Neuronal stem cell (in vitro differentiated cells): Measurements from ENCODE around the gene NRAP.

ENCODE experiments used
- DNase-seq: peaks from one replicate; pipeline ENCODE4 v3.0.0-alpha.2; 2013; ENCODE audit warnings: low spot score
- H2AFZ ChIP-seq: one replicate; pipeline ENCODE4 v1.6.1; 2013; ENCODE audit warnings: mild to moderate bottlenecking, low read length, inconsistent platforms
- H2AK5ac ChIP-seq: 2 replicates; pipeline ENCODE4 v1.6.1; 2013; ENCODE audit warnings: low read depth, mild to moderate bottlenecking, inconsistent platforms, low read length, moderate library complexity, mixed read lengths
- H2BK120ac ChIP-seq: 2 replicates; pipeline ENCODE4 v1.6.1; 2013; ENCODE audit warnings: low read depth, mild to moderate bottlenecking, inconsistent platforms, low read length, moderate library complexity, mixed read lengths
- H2BK12ac ChIP-seq: one replicate; pipeline ENCODE4 v1.6.1; 2013; ENCODE audit warnings: low read length, inconsistent platforms
- H2BK15ac ChIP-seq: 2 replicates; pipeline ENCODE4 v1.6.1; 2013; ENCODE audit warnings: mild to moderate bottlenecking, low read length, inconsistent platforms, mixed read lengths
- H2BK5ac ChIP-seq: one replicate; pipeline ENCODE4 v1.6.1; 2013; ENCODE audit warnings: inconsistent platforms, mild to moderate bottlenecking, low read length, moderate library complexity
- H3K14ac ChIP-seq: one replicate; pipeline ENCODE4 v1.6.1; 2013; ENCODE audit warnings: low read length, inconsistent platforms
- H3K18ac ChIP-seq: 2 replicates; pipeline ENCODE4 v1.6.1; 2013; ENCODE audit warnings: low read length, inconsistent platforms
- H3K23ac ChIP-seq: 2 replicates; pipeline ENCODE4 v1.6.1; 2013; ENCODE audit warnings: low read depth, mild to moderate bottlenecking, mixed read lengths, low read length, inconsistent platforms; ENCODE audit not compliant: poor library complexity
- H3K27ac ChIP-seq: replicated peaks from 3 replicates; pipeline ENCODE4 v1.5.1; 2013; ENCODE audit warnings: low read length, inconsistent platforms
- H3K27me3 ChIP-seq, 3 experiments: 2 replicates each; pipeline ENCODE4 v1.6.1; 2013; ENCODE audit warnings: low read length in 3 of 3, mild to moderate bottlenecking in 2 of 3, inconsistent platforms in 1 of 3, low read depth in 1 of 3, mixed read lengths in 1 of 3, moderate library complexity in 1 of 3; ENCODE audit not compliant: control insufficient read depth in 3 of 3, insufficient read depth in 3 of 3
- H3K36me3 ChIP-seq, 2 donors: replicated peaks in 1 of 2; 2 replicates each; pipeline ENCODE4 v1.6.1; 2013; ENCODE audit warnings: low read length in 2 of 2; ENCODE audit not compliant: control insufficient read depth in 2 of 2, insufficient read depth in 2 of 2
- H3K4ac ChIP-seq: 2 replicates; pipeline ENCODE4 v1.6.1; 2013; ENCODE audit warnings: inconsistent platforms, mild to moderate bottlenecking, low read length, moderate library complexity
- H3K4me1 ChIP-seq, 2 donors: 1 replicate in 1 of 2; 2 replicates in 1 of 2; pipeline ENCODE4 v1.6.1; 2013; ENCODE audit warnings: low read length in 2 of 2, low read depth in 1 of 2; ENCODE audit not compliant: control insufficient read depth in 2 of 2, insufficient read depth in 1 of 2
- H3K4me2 ChIP-seq: one replicate; pipeline ENCODE4 v1.6.1; 2013; ENCODE audit warnings: mild to moderate bottlenecking, low read length, inconsistent platforms; ENCODE audit not compliant: insufficient read depth, poor library complexity, severe bottlenecking
- H3K4me3 ChIP-seq, 2 donors: 2 replicates each; pipeline ENCODE4 v1.5.1; 2013; ENCODE audit warnings: low read length in 2 of 2, mild to moderate bottlenecking in 2 of 2, inconsistent platforms in 1 of 2, moderate library complexity in 1 of 2
- H3K79me1 ChIP-seq: one replicate; pipeline ENCODE4 v1.6.1; 2013; ENCODE audit warnings: low read depth, mild to moderate bottlenecking, inconsistent platforms, low read length, moderate library complexity
- H3K9ac ChIP-seq: one replicate; pipeline ENCODE4 v1.6.1; 2013; ENCODE audit warnings: mild to moderate bottlenecking, low read depth, low read length, inconsistent platforms; ENCODE audit not compliant: poor library complexity
- H3K9me3 ChIP-seq, 2 donors: replicated peaks in 1 of 2; 2 replicates each; pipeline versions ENCODE3 to v1.6.1; 2013; ENCODE audit warnings: low read length in 2 of 2, mild to moderate bottlenecking in 2 of 2, inconsistent platforms in 1 of 2, low read depth in 1 of 2, mixed read lengths in 1 of 2, moderate library complexity in 1 of 2; ENCODE audit not compliant: control insufficient read depth in 2 of 2, insufficient read depth in 1 of 2
- H4K8ac ChIP-seq: one replicate; pipeline ENCODE4 v1.6.1; 2013; ENCODE audit warnings: low read depth, mild to moderate bottlenecking, inconsistent platforms, low read length, moderate library complexity
- H4K91ac ChIP-seq: one replicate; pipeline ENCODE4 v1.6.1; 2013; ENCODE audit warnings: low read length, low read depth, mild to moderate bottlenecking, inconsistent platforms; ENCODE audit not compliant: poor library complexity
- WGBS, 2 donors: extraction: QIAGEN DNeasy Blood & Tissue Kit; methylation state at CpG; one replicate each; pipeline ENCODE4 v1.1.7; 2013; ENCODE audit warnings: missing lambda C conversion rate in 2 of 2, mixed read lengths in 1 of 2; ENCODE audit not compliant: insufficient read length in 2 of 2, insufficient replicate concordance in 1 of 2; ENCODE audit errors: extremely low coverage in 2 of 2; 5-methylcytosine and 5-hydroxymethylcytosine counted together

NRAP gene

GRCh38 chr10:113679463-113680189, 15.8 kb upstream of the NRAP start, which contains the start of gene CASP7:
Gene CASP7 (plus strand): TSS chr10:113679912. CDS start chr10:113697494, 17,582 bp downstream.
- Histone ChIP-seq H3K79me1 (peaks cover 4% of the 10 kb centered on the region), H3K18ac (peak within 1 kb of the TSS; percentile 99), H3K4me3 (peak within 1 kb of the TSS; percentile 67 to 97), H2BK15ac (peak within 1 kb of the TSS; percentile 83), H3K23ac (peak within 1 kb of the TSS; percentile 89), H3K4ac (peak within 1 kb of the TSS; percentile 99), H4K8ac (peak within 1 kb of the TSS; percentile 97), H4K91ac (no peak within 1 kb of the TSS), H3K9me3 (peaks cover 0 to 10% of the 10 kb centered on the region in 2 donors), H2BK120ac (peak within 1 kb of the TSS; percentile 63), H2BK12ac (peak within 1 kb of the TSS; percentile 73), H3K4me1 (peaks cover 5 to 8% of the 10 kb centered on the region in 2 donors), H3K9ac (peak within 1 kb of the TSS; percentile 95), H3K27me3 (peaks cover 0 to 6% (median 0%) of the 10 kb centered on the region in 3 experiments), H2AFZ (peak within 1 kb of the TSS; percentile 99), H3K14ac (peak within 1 kb of the TSS; percentile 99), H2BK5ac (peak within 1 kb of the TSS; percentile 77), H3K36me3 (peaks cover 0 to 2% of the 10 kb centered on the region in 2 donors), H3K4me2 (peak within 1 kb of the TSS; percentile 94), H3K27ac (peak within 1 kb of the TSS; percentile 85), H2AK5ac (peak within 1 kb of the TSS; percentile 36)
- peak; percentile 82 for DNase-seq
- WGBS, 2 donors = no CpG with 5 or more reads among the region's 68 CpGs

DNA sequence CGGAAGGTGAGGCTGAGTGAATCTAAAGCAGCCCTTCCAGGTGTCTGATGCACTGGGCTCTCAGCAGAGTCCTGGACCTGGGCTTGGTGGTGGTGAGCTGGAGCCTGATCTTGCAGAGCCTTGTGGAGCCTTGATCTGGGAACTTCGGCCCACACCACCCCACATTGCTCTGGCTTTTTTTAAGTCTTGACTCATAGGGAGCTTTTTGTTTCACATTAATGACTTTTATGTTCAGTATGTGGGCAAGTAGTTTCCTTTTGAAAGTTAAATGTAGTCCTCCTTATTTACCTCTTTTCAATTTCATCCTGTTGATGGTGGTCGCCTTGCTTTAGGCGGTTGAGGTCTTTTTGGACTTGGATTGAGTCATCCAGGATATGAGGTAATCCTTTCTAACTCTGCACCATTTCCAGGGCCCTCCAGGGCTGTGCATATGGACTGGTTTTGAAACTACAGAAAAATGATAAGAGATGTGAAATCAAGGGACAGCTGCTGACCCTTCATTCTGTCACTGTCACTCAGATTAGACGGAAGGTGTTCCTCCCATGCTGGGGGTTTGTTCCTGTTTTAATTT, 2.9 kb upstream of the NRAP start:
- no peak for DNase-seq
- no peak overlapping the region for H2BK15ac ChIP-seq
- no peak overlapping the region for H3K27ac ChIP-seq
- peaks cover 0 to 9% (median 0%) of the 10 kb centered on the region in 3 experiments for H3K27me3 ChIP-seq
- H2AFZ ChIP-seq = no peak overlapping the region
- H3K23ac ChIP-seq = no peak overlapping the region
- H3K14ac ChIP-seq = no peak overlapping the region
- H3K4me1 ChIP-seq = no peaks in the 10 kb centered on the region
- no CpG with 5 or more reads among the region's 5 CpGs for WGBS, 2 donors
- no peak overlapping the region for H2BK120ac ChIP-seq
- no peak overlapping the region for H4K8ac ChIP-seq
- no peak overlapping the region for H2BK5ac ChIP-seq
- no peak overlapping the region for H2BK12ac ChIP-seq
- peak overlapping the region; percentile 45 for H3K18ac ChIP-seq
- no peak overlapping the region for H3K4me3 ChIP-seq
- H3K9me3 ChIP-seq = peaks cover 0 to 6% of the 10 kb centered on the region in 2 donors
- no peak overlapping the region for H3K9ac ChIP-seq
- no peak overlapping the region for H3K4me2 ChIP-seq
- no peak overlapping the region for H3K4ac ChIP-seq
- H2AK5ac ChIP-seq = no peak overlapping the region
- H3K79me1 ChIP-seq = no peaks in the 10 kb centered on the region
- H4K91ac ChIP-seq = no peak overlapping the region
- H3K36me3 ChIP-seq = no peaks in the 10 kb centered on the region

GRCh38 chr10:113665806-113666354, 2.0 kb upstream of the NRAP start:
- WGBS, 2 donors = no CpG with 5 or more reads among the region's 6 CpGs

GRCh38 chr10:113665352-113665751, 1.5 kb upstream of the NRAP start:
- no peak overlapping the region for H4K8ac ChIP-seq
- H2AK5ac ChIP-seq = no peak overlapping the region
- H3K9me3 ChIP-seq = peaks cover 0 to 3% of the 10 kb centered on the region in 2 donors
- H2BK120ac ChIP-seq = no peak overlapping the region
- no peaks in the 10 kb centered on the region for H3K4me1 ChIP-seq
- no peak overlapping the region for H3K27ac ChIP-seq
- H2BK5ac ChIP-seq = no peak overlapping the region
- H3K18ac ChIP-seq = no peak overlapping the region
- H3K4me3 ChIP-seq = no peak overlapping the region
- H3K14ac ChIP-seq = no peak overlapping the region
- H3K27me3 ChIP-seq = peaks cover 0 to 9% (median 0%) of the 10 kb centered on the region in 3 experiments
- H3K9ac ChIP-seq = no peak overlapping the region
- no peaks in the 10 kb centered on the region for H3K79me1 ChIP-seq
- H3K4me2 ChIP-seq = no peak overlapping the region
- peak overlapping the region; percentile 29 for H2AFZ ChIP-seq
- no peaks in the 10 kb centered on the region for H3K36me3 ChIP-seq
- H2BK15ac ChIP-seq = no peak overlapping the region
- no CpG with 5 or more reads among the region's 4 CpGs for WGBS, 2 donors
- no peak overlapping the region for H2BK12ac ChIP-seq
- H3K23ac ChIP-seq = no peak overlapping the region
- H3K4ac ChIP-seq = no peak overlapping the region
- DNase-seq = no peak
- H4K91ac ChIP-seq = no peak overlapping the region

More at GRCh38 chr10:113665806-113666354, 2.0 kb upstream of the NRAP start:
- H3K27me3 ChIP-seq = peaks cover 0 to 9% (median 0%) of the 10 kb centered on the region in 3 experiments
- H3K79me1 ChIP-seq = no peaks in the 10 kb centered on the region
- H3K4me3 ChIP-seq = no peak overlapping the region
- no peak overlapping the region for H3K9ac ChIP-seq
- no peak overlapping the region for H3K4ac ChIP-seq
- H3K36me3 ChIP-seq = no peaks in the 10 kb centered on the region
- H2BK120ac ChIP-seq = no peak overlapping the region
- H3K4me2 ChIP-seq = no peak overlapping the region
- no peak overlapping the region for H3K23ac ChIP-seq
- no peak overlapping the region for H3K27ac ChIP-seq
- H3K18ac ChIP-seq = no peak overlapping the region
- H3K4me1 ChIP-seq = no peaks in the 10 kb centered on the region
- peaks cover 0 to 6% of the 10 kb centered on the region in 2 donors for H3K9me3 ChIP-seq
- no peak overlapping the region for H3K14ac ChIP-seq
- peak overlapping the region; percentile 29 for H2AFZ ChIP-seq
- H2BK15ac ChIP-seq = no peak overlapping the region
- H2BK12ac ChIP-seq = no peak overlapping the region
- no peak overlapping the region for H2BK5ac ChIP-seq
- H4K8ac ChIP-seq = no peak overlapping the region
- H4K91ac ChIP-seq = no peak overlapping the region
- H2AK5ac ChIP-seq = no peak overlapping the region
- no peak for DNase-seq
